CD4-positive, alpha-beta T cell treated with Interleukin-12 subunit alpha and Interleukin-12 subunit beta, for 1 hour (primary cell): ENCODE results near the gene LPAR3.
A peak's percentile ranks its signal among the peaks of the same experiment; 100 is the strongest.

Experiments
- DNase-seq: peaks from one replicate; pipeline ENCODE4 v3.0.0-alpha.2; 2020

LPAR3 gene

DNA sequence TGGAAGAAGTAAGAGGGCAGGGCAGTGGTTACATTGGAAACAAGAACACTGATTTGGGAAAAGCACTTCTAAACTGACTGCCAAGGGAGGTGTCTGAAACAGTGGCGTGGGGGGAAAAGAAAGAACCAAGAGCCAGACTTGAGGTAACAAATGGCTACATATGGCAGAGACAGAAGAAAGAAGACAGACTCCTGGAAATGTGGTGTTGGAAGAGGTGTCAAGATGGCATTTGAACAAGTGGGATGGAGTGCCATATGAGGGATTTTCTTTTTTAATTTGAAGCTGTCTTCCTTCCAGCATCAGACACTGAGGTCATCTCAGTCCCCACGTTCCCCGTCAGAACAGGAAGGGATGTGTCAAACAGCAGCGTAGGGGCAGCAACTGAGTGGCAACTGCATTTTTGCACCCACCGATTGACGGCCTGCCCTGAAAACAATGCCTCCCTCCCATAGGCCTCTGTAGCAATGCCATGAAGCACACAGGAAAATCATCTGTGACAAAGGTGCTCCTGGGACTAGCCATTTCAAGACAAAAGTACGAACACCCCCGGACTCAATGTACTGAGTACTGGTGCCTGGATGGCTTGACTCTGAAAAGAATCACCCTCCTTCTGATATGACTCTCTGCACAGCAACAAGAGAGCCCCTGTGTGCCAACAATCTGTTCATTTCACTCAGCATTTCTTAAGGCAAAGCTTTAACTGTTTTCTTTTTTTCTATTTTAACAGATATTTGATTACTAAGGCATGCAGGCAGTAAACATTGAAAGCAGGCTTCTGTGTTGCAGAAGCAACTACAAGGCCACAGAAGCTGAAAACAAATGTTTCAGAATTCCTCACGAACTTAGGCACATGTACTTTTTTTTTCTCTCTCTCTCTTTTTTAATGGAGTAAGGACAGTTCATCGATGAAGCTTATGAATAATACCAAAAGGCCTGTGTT is 37.0 kb downstream of the LPAR3 start:
- no peak for DNase-seq

DNA sequence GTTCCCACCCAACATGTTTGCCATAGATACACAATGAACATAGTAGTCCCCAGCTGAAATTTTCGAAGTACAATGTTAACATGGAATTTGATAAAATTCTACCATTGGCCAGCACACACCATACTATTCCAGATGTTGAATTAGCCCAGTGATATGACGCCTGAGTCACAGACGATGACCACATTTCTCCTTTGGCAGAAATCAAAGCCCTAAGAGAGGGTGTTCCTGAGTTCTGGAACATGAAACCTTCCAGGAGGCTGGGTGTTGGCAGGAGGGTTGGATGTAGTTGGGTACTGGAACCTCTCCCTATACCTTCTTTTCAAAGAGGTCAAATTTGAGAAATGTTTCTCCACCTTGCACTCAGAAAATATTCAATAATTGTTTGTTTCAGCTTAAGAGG is 37.8 kb downstream of the LPAR3 start:
- DNase-seq = no peak

DNA sequence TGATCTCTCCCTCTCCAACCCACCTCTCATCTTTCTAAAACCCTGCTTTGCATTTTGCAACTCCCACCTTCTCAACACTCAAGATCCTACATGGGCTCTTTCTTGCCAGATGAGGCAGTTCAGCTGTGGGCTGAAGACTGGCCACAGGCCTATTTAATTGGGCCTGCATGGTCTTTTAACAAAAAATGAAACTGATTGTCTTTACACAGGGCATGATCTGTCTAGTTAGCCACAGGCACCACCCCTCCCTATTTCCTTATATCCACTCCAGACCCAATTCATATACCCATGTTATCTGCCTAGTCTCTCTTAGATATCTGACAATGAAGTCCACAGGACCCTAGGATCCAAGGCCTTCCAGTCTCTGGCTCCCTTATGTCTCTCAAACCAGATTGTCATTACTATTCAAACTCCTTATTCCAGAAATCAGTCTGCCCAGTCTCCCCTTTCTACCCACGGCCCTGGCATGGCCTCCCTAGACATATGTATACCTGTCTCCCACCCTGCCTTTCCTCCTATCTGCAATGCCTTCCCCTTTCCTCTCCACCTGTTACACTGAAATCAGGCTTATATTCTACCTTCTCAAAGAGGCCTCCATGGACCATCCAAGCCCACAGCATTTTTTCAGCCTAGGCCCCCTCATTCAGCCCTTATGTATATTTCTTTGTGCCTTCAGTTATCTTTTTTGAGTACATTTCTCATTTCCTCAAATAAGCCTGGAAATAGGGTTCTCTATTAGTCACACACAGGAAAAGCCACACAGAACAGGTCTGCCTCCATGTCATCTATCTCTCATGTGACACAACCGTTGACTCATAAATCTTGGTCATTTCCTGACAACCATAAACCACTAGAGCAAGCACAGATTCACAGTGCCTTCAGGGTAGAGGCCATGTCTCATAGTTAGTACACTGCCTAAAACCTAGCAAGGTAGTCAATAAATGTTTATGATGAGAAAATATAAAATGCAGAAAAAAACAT is 39.0 kb downstream of the LPAR3 start:
- DNase-seq = peak; percentile 71

DNA sequence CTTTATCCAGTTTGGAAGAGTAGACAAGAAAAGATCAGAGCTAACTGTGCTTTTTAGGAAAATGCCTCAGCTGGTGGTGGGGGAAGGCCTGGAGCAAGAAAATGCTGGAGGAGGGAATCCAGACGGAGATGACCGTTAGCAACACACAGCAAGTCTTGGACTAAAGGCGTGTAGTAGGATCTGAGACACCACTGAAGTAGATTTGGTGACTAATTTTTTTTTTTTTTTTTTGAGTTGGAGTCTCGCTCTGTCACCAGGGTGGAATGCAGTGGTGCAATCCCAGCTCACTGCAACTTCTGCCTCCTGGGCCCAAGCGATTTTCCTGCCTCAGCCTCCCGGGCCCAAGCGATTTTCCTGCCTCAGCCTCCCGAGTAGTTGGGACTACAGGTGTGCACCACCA is 41.2 kb downstream of the LPAR3 start:
- no peak for DNase-seq

DNA sequence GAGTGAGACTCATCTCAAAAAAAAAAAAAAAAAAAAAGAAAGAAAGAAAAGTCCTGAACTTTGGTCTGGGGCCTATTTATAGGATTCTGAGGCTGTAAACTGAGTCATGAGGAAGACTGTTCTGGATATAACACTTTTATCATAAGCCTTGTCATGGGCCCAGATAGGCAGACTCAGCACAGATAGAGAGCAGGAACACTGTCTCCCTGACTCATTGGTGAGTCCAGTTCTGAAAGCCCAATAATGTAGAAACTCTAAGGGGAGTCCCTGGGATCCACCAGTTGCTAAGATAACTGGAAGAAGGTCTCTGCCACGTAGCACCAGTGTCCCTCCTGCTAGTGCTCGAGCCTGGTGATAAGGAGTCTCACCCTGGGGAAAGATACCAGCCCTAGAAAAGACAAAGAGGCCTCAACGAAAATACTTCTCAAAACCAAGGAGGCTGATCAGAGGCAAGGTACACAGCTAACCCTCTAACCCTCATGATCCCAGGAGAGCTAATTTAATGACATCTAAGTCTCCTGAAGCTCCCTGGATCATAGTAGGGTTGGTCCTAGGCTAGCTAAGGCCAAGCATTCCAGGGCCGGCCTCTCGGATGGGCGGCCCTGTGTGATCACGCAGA is 43.5 kb downstream of the LPAR3 start:
- no peak for DNase-seq

GRCh38 chr1:84847253-84848250 is 45.5 kb downstream of the LPAR3 start:
- DNase-seq = peak; percentile 39

GRCh38 chr1:84846387-84846786 is 46.6 kb downstream of the LPAR3 start:
- no peak for DNase-seq

GRCh38 chr1:84845357-84845756 is 47.6 kb downstream of the LPAR3 start:
- DNase-seq = no peak

GRCh38 chr1:84844094-84844493 is 48.9 kb downstream of the LPAR3 start:
- no peak for DNase-seq

- no peak for DNase-seq
Measured at GRCh38 chr1:84842748-84843231, 50.2 kb downstream of the LPAR3 start.

DNA sequence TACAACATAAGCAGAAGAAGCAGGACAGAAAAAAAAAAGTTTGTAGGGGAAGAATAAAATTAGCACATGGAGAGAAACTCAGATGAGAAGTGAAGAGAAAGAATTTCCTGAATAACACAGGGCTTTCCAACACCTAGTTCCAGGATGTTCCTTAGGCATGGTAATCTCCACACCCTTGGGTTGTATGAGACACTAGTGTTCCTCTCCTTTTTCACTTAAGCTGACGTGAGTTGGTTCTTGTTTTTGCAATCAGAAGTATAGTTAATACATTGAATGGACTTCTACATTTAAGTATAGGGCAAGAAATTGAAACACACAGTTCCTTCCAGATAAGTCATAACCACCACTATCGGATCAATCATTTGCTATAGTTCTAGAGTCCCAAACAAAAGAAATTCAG is 51.0 kb downstream of the LPAR3 start:
- DNase-seq = no peak

DNA sequence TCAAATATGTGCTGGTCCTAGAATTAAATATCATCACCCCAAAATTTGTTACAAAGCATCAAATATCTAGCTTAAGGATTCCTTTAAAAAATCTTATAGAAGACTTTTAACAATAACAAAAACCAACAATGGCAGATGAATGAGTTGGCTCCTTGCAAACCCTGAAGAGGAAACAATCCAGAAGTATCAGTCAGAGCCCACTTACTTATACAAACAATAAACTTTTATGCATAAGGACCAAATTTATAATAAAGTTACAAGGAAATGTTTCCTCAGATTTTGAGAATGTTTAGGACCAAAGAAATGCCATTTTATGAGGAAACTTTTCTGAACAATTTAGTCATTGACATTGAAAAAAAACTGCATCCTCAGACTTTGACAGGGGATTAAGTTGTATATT is 52.7 kb downstream of the LPAR3 start:
- no peak for DNase-seq

GRCh38 chr1:84839544-84839943 is 53.5 kb downstream of the LPAR3 start:
- no peak for DNase-seq

GRCh38 chr1:84836145-84836544 is 56.9 kb downstream of the LPAR3 start:
- no peak for DNase-seq

- no peak for DNase-seq
Measured at GRCh38 chr1:84835169-84835568, 57.8 kb downstream of the LPAR3 start.

DNA sequence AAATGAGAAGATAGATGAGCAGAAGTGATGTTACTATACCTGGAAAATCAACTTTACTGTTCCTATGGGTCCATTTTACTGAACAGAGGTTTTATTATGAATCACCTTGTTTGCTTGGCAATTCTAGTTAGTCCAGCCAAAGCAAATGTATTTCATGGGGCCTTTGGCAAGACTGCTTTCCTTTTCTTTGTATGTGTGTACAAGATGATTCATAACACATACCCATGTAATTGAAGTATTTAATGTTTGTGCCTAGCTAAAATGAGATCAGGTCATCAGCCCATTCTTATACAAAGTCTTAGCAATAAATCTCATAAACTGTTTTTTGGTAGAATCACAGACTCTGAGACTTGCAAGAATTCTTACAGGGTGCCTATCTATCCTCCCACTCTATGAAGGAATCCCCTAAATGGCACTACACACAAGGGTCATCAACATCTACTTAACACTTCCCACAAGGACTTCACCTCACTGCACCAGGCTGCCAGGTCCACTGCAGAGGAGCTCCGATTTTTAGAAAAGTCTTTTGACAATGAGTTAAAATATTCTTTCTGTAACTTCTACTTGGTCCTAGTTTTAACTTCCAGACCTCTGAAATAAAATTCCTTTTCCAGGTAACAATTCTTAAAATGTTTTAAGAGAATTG is 58.5 kb downstream of the LPAR3 start:
- DNase-seq = no peak

- no peak for DNase-seq
Measured at GRCh38 chr1:84833194-84833593, 59.8 kb downstream of the LPAR3 start.

GRCh38 chr1:84830136-84830535 is 62.9 kb downstream of the LPAR3 start:
- no peak for DNase-seq

GRCh38 chr1:84827976-84828375 is 65.0 kb downstream of the LPAR3 start:
- DNase-seq = no peak

DNA sequence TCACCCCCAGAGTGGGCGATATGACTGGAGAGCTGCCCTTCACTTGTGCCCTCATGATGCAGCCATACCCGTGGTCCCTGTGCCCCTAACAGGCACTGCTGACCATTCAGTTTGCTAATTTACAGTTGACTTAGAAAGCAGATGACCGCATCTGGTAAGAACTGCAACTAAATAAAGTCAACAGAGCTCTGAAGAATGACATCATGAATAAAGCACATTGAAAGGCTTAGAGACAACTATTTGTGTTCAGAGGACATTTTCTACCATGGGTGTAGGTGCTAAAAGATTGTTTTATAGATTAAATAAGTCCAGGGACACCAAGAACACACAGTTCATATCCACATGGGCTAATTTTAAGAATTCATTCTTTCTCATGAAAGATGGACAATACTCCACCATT is 65.5 kb downstream of the LPAR3 start:
- DNase-seq = no peak

DNA sequence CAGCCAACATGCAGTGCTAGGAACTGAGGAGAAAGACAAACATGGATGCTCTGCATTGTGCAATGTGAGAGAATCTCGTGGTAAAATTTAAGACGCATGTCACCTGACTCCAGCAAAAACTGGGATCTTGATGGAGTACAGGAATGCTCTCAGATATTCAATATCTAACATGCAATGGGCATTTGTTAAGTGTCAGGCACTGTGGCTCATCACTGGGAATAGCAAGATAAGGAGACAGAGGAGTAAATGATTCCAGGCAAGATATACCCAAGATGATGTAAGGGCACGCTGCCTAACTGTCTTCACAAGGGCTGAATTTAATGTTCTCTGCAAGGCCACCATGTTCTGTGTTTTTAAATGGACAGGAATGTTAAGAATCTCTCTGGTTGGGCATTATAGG is 67.8 kb downstream of the LPAR3 start:
- no peak for DNase-seq
